Panc1 (cell line): ENCODE data around the gene DNM3. TPM values are rescaled to one million over a fixed set of nuclear protein-coding genes. Genes with fewer than 3 reads are reported as not detected.

Experiments
- ATAC-seq: fragments of 200-7000 bp; cut with Tn5 transposase; 2 replicates; pipeline ENCODE4 v1.9.1; 2020; ENCODE audit warnings: mild to moderate bottlenecking, moderate library complexity
- BruUV-seq: library from RNA; stranded (reverse); fragments of 400-500 nt; replicated peaks from 2 replicates; lab custom pipeline; 2021; lab: Mats Ljungman, UMichigan
- CTCF ChIA-PET: fragments of 300-600 bp; sonication (Branson Sonifier 250); formaldehyde crosslinking; loops from one replicate; lab custom pipeline; 2022; ENCODE audit warnings: antibody characterized with exemption; lab: Charles Lee
- POLR2A ChIA-PET: fragments of 300-600 bp; sonication (Branson Sonifier 250); formaldehyde crosslinking; loops from one replicate; lab custom pipeline; 2022; ENCODE audit warnings: antibody characterized with exemption; lab: Charles Lee
- DNase-seq: peaks from one replicate; pipeline ENCODE4 v3.0.0-alpha.2; 2010; ENCODE audit warnings: low read depth, low spot score
- H3K27ac ChIP-seq: 2 replicates; pipeline ENCODE4 v1.5.1; 2011; ENCODE audit warnings: mild to moderate bottlenecking, low read length, inconsistent platforms
- H3K27me3 ChIP-seq: fragments of 200-500 bp; sonication (Bioruptor generic); 2 replicates; pipeline ENCODE4 v1.6.0; 2014; ENCODE audit warnings: low read length, inconsistent platforms; ENCODE audit not compliant: control insufficient read depth, insufficient read depth
- H3K36me3 ChIP-seq: fragments of 200-500 bp; sonication (Bioruptor generic); 2 replicates; pipeline ENCODE4 v1.5.1; 2014; ENCODE audit warnings: inconsistent platforms, mild to moderate bottlenecking, low read length, moderate library complexity; ENCODE audit not compliant: control insufficient read depth, insufficient read depth
- H3K4me1 ChIP-seq: 2 replicates; pipeline ENCODE4 v1.5.1; 2011; ENCODE audit warnings: inconsistent platforms, mild to moderate bottlenecking, low read length, moderate library complexity; ENCODE audit not compliant: control insufficient read depth, insufficient read depth
- H3K4me3 ChIP-seq, 2 experiments: 2 replicates each; pipeline ENCODE4 v1.5.1; 2011 to 2012; ENCODE audit warnings: low read depth in 2 of 2, low read length in 2 of 2, mild to moderate bottlenecking in 2 of 2, inconsistent platforms in 1 of 2, moderate library complexity in 1 of 2
- H3K9me3 ChIP-seq: fragments of 200-500 bp; sonication (Bioruptor generic); 2 replicates; pipeline ENCODE4 v1.5.1; 2014; ENCODE audit warnings: low read depth, mild to moderate bottlenecking, inconsistent platforms, low read length, moderate library complexity; ENCODE audit not compliant: control insufficient read depth, insufficient read depth
- CTCF ChIP-seq: fragments of 450-650 bp; IDR thresholded peaks from 2 replicates; pipeline ENCODE4 v1.5.1; 2017; ENCODE audit warnings: mild to moderate bottlenecking
- POLR2AphosphoS5 ChIP-seq: IDR thresholded peaks from 2 replicates; pipeline ENCODE4 v1.6.1; 2012; ENCODE audit warnings: mild to moderate bottlenecking, low read depth, low read length, moderate library complexity
- REST ChIP-seq, 2 experiments: IDR thresholded peaks; 2 replicates each; pipeline ENCODE4 v1.6.1; 2011 to 2012; ENCODE audit warnings: low read depth in 2 of 2, control low read depth in 1 of 2, low read length in 1 of 2, mild to moderate bottlenecking in 1 of 2, moderate library complexity in 1 of 2; ENCODE audit not compliant: insufficient read depth in 1 of 2
- SIN3A ChIP-seq: IDR thresholded peaks from 2 replicates; pipeline ENCODE4 v1.6.1; 2012; ENCODE audit warnings: low read depth, mild to moderate bottlenecking, low read length, moderate library complexity, borderline replicate concordance; ENCODE audit not compliant: insufficient read depth
- TCF7L2 ChIP-seq: IDR thresholded peaks from 2 replicates; pipeline ENCODE4 v1.6.1; 2011; ENCODE audit warnings: mild to moderate bottlenecking, low read depth, low read length, inconsistent platforms
- in situ Hi-C: cut with HindIII; loops from 2 replicates; pipeline ENCODE4 v1.10.0; 2016; ENCODE audit warnings: low sequenced_read_pairs, low pct_unique_long_range_greater_than_20kb
- intact Hi-C: fragments of 100-400 bp; cut with micrococcal nuclease; formaldehyde crosslinking; loops from one replicate; pipeline ENCODE4 v1.10.0; 2022; ENCODE audit not compliant: unreplicated experiment
- total RNA-seq: library from RNA; stranded (reverse); gene quantifications from one replicate; pipeline ENCODE4 v1.2.1, GENCODE V29; 2021; ENCODE audit not compliant: unreplicated experiment

DNM3 gene
- total RNA-seq, 1 experiment from 2014 or later: 0.46 TPM

- Histone ChIP-seq H3K4me1 (no peaks in the 10 kb centered on the region), H3K9me3 (no peaks in the 10 kb centered on the region), H3K4me3 (no peak overlapping the region), H3K27me3 (no peaks in the 10 kb centered on the region), H3K27ac (no peak overlapping the region), H3K36me3 (peaks cover 32% of the 10 kb centered on the region)
- TF ChIP-seq TCF7L2 (no peak), REST (IDR thresholded peaks at IDR 0.05; ENCODE audit: insufficient read depth in 1 of 2, low read depth in 2 of 2, low read length in 1 of 2) (no peak), POLR2AphosphoS5 (no peak), CTCF (no peak), SIN3A (no peak)
- no peak for ATAC-seq
- intact Hi-C loops (no loop called here), in situ Hi-C loops (no loop called here)
- DNase-seq: no peak
- POLR2A ChIA-PET: interaction anchor here (0.6 kb wide), 1 partner anchor 183 kb away, joined by 3 read pairs; no protein-coding TSS in a partner anchor
- CTCF ChIA-PET: no interaction called here
- BruUV-seq: no TSS peak
Observed at GRCh38 chr1:171793636-171794035, 47.7 kb upstream of the DNM3 start.

GRCh38 chr1:171794085-171794484 is 47.2 kb upstream of the DNM3 start:
- intact Hi-C loops (no loop called here), in situ Hi-C loops (no loop called here)
- ChIA-PET POLR2A (interaction anchor here (0.6 kb wide), 1 partner anchor 183 kb away, joined by 3 read pairs; no protein-coding TSS in a partner anchor), CTCF (no interaction called here)
- TF ChIP-seq CTCF (no peak), POLR2AphosphoS5 (no peak), SIN3A (no peak), REST (IDR thresholded peaks at IDR 0.05; ENCODE audit: insufficient read depth in 1 of 2, low read depth in 2 of 2, low read length in 1 of 2) (no peak), TCF7L2 (no peak)
- no TSS peak for BruUV-seq
- ATAC-seq: 0 out of 2 replicates have a peak, but pooled peaks have one; percentile 66
- Histone ChIP-seq H3K27me3 (no peaks in the 10 kb centered on the region), H3K27ac (no peak overlapping the region), H3K9me3 (no peaks in the 10 kb centered on the region), H3K4me1 (no peaks in the 10 kb centered on the region), H3K36me3 (peaks cover 31% of the 10 kb centered on the region), H3K4me3 (no peak overlapping the region)
- peak; percentile 59 for DNase-seq
